ENCODE results near the gene ATP10D. TPM values are rescaled to one million over a fixed set of nuclear protein-coding genes. Genes with fewer than 3 reads are reported as not detected.

The ATP10D gene
- total and polyA plus RNA-seq, 2 donors (not counting 3 experiments of a cell fraction or from before 2014, with no cell fraction given), result 34.1 to 40.2 TPM

DNA sequence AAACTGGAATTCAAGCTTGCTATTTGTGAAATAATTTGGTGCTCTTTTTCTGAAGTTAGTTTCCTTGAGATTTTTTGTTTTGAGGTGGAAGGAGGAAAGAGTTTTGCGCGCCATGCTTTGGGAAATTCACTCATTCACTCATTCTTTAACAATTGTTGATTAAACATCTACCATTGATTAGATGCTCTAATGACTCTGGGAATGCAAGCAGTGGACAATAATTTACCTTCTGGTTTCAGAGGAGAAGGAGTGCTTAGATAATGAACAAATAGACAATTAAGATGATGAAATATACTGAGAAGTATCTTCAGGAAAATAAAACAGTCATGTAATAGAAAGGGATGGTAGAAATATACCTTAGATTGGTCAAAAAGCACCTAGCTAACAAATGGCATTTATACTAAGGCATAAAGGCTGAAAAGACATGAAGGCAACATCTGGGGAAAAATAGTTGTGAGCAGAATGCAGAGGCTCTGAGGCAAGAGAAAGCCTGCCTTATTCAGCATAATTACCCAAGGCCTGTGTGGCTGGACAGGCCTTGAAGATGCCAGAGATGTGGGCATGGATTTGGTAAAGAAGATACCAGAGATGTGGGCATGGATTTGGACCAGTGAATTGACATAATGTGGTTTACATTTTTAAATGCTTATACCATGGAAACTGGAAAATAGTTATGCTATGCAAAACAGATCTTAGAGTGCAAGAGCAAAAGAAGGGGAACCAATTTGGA is 18.9 kb upstream of the ATP10D start:
- FAIRE-seq, result no peak
- dilution Hi-C loops (cut with MboI; ENCODE audit: extremely low pct_ligation_motif_present, low sequenced_read_pairs) (no loop called here), intact Hi-C loops (cut with micrococcal nuclease) (loop anchor here (10.0 kb wide), 1 partner anchor 449 kb away; the partner anchor contains the start of gene NFXL1)
- Histone ChIP-seq H3K36me3 (ENCODE audit: control insufficient read depth in 2 of 2, extremely low read depth in 1 of 2, insufficient read depth in 2 of 2, low read length in 2 of 2) (no peaks in the 10 kb centered on the region), H3K4me3 (replicated peaks in 1 of 3; ENCODE audit: insufficient read depth in 1 of 3, low read depth in 1 of 3, low read length in 3 of 3) (no peak overlapping the region), H3K27me3 (ENCODE audit: control insufficient read depth in 2 of 2, insufficient read depth in 2 of 2, low read length in 2 of 2) (no peaks in the 10 kb centered on the region), H2AFZ (ENCODE audit: low read depth, low read length) (no peak overlapping the region), H3K9ac (replicated peaks; ENCODE audit: extremely low read depth, insufficient read depth, low read length) (no peak overlapping the region), H3K9me3 (replicated peaks; ENCODE audit: control insufficient read depth, insufficient read depth, low read length) (no peaks in the 10 kb centered on the region), H3K9me1 (replicated peaks; ENCODE audit: control insufficient read depth, extremely low read depth, insufficient read depth, low read length) (no peaks in the 10 kb centered on the region), H3K4me2 (ENCODE audit: insufficient read depth, low read length) (no peak overlapping the region), H3K79me2 (ENCODE audit: control insufficient read depth, insufficient read depth, low read length) (peaks cover 4% of the 10 kb centered on the region), H3K4me1 (ENCODE audit: control insufficient read depth, extremely low read depth, insufficient read depth, low read length) (peaks cover 5% of the 10 kb centered on the region), H4K20me1 (replicated peaks; ENCODE audit: control insufficient read depth, extremely low read depth, insufficient read depth, low read length) (no peaks in the 10 kb centered on the region), H3K27ac (ENCODE audit: insufficient read depth, low read depth, low read length) (no peak overlapping the region)
- ChIA-PET CTCF (interaction anchor here (1.4 to 1.9 kb wide), 2 partner anchors 10 to 17 kb away, joined by 3 to 5 read pairs; no protein-coding TSS in a partner anchor), POLR2A (no interaction called here)
- no peak for DNase-seq (ENCODE audit: low read depth, low spot score)
- no TSS peak for BruUV-seq (replicated peaks)
- TF ChIP-seq, protein P1, sequence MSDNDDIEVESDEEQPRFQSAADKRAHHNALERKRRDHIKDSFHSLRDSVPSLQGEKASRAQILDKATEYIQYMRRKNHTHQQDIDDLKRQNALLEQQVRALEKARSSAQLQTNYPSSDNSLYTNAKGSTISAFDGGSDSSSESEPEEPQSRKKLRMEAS (IDR thresholded peaks at IDR 0.05; ENCODE audit: insufficient read depth, insufficient read length), result no peak

DNA sequence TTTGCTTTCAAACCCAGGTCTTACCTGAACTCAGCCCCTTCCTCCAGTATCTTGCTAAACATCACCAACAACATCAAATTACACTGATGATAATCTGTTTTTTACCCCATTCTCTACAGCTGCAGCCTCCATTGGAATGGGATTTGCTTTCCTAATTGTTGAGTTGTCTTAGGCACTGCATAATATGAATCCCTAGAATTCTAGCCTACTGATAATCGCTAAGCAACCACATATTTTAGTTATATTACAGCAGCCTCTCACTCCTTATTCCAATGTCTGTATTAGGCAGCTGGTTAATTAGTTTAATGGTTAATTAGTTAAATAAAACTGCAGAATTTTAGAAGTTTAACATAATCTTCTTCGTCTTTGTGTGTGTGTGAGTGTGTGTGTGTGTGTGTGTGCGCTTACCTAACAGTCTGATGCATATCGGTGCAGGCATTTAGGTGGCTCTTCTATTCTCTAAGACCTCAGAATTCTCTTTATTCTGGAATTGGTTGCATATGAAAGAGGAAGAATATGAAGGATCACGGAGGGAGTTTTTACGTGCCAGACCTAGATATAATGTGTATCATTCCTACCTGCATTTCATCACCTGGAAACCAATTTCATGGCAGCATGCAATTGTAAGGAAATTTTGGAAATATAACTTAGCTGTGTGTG is 16.2 kb upstream of the ATP10D start:
- no peak for DNase-seq (ENCODE audit: low read depth, low spot score)
- Histone ChIP-seq H3K36me3 (ENCODE audit: control insufficient read depth in 2 of 2, extremely low read depth in 1 of 2, insufficient read depth in 2 of 2, low read length in 2 of 2) (no peaks in the 10 kb centered on the region), H3K9ac (replicated peaks; ENCODE audit: extremely low read depth, insufficient read depth, low read length) (no peak overlapping the region), H3K79me2 (ENCODE audit: control insufficient read depth, insufficient read depth, low read length) (no peaks in the 10 kb centered on the region), H3K9me3 (replicated peaks; ENCODE audit: control insufficient read depth, insufficient read depth, low read length) (no peaks in the 10 kb centered on the region), H2AFZ (ENCODE audit: low read depth, low read length) (no peak overlapping the region), H3K4me1 (ENCODE audit: control insufficient read depth, extremely low read depth, insufficient read depth, low read length) (no peaks in the 10 kb centered on the region), H3K9me1 (replicated peaks; ENCODE audit: control insufficient read depth, extremely low read depth, insufficient read depth, low read length) (no peaks in the 10 kb centered on the region), H3K27ac (ENCODE audit: insufficient read depth, low read depth, low read length) (no peak overlapping the region), H4K20me1 (replicated peaks; ENCODE audit: control insufficient read depth, extremely low read depth, insufficient read depth, low read length) (no peaks in the 10 kb centered on the region), H3K27me3 (ENCODE audit: control insufficient read depth in 2 of 2, insufficient read depth in 2 of 2, low read length in 2 of 2) (no peaks in the 10 kb centered on the region), H3K4me3 (replicated peaks in 1 of 3; ENCODE audit: insufficient read depth in 1 of 3, low read depth in 1 of 3, low read length in 3 of 3) (no peak overlapping the region), H3K4me2 (ENCODE audit: insufficient read depth, low read length) (no peak overlapping the region)
- ChIA-PET POLR2A (no interaction called here), CTCF (interaction anchor here (0.7 kb wide), 1 partner anchor 47 kb away, joined by 3 read pairs; no protein-coding TSS in a partner anchor)
- TF ChIP-seq FOS (IDR thresholded peaks at IDR 0.05; ENCODE audit: borderline replicate concordance, insufficient read depth, low read length), result no peak
- TF ChIP-seq, protein P1 (IDR thresholded peaks at IDR 0.05; ENCODE audit: insufficient read depth, insufficient read length), result no peak
- TF ChIP-seq GATA2 (IDR thresholded peaks at IDR 0.05; ENCODE audit: insufficient read depth, insufficient read length, low read depth, low read length), result no peak
- TF ChIP-seq POLR2AphosphoS5 (IDR thresholded peaks at IDR 0.05; ENCODE audit: insufficient read depth, low read depth, low read length), result no peak
- TF ChIP-seq JUN (IDR thresholded peaks at IDR 0.05; ENCODE audit: borderline replicate concordance, insufficient read depth, insufficient read length, low read depth), result no peak
- TF ChIP-seq POLR2A (IDR thresholded peaks at IDR 0.05; ENCODE audit: low read depth, low read length), result no peak
- TF ChIP-seq, protein P2, sequence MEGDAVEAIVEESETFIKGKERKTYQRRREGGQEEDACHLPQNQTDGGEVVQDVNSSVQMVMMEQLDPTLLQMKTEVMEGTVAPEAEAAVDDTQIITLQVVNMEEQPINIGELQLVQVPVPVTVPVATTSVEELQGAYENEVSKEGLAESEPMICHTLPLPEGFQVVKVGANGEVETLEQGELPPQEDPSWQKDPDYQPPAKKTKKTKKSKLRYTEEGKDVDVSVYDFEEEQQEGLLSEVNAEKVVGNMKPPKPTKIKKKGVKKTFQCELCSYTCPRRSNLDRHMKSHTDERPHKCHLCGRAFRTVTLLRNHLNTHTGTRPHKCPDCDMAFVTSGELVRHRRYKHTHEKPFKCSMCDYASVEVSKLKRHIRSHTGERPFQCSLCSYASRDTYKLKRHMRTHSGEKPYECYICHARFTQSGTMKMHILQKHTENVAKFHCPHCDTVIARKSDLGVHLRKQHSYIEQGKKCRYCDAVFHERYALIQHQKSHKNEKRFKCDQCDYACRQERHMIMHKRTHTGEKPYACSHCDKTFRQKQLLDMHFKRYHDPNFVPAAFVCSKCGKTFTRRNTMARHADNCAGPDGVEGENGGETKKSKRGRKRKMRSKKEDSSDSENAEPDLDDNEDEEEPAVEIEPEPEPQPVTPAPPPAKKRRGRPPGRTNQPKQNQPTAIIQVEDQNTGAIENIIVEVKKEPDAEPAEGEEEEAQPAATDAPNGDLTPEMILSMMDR (IDR thresholded peaks at IDR 0.05; ENCODE audit: extremely low read depth in 1 of 2, insufficient read depth in 1 of 2, low read depth in 1 of 2, low read length in 2 of 2), result no peak
- TF ChIP-seq MYC (IDR thresholded peaks at IDR 0.05; ENCODE audit: low read depth, low read length), result no peak
- TF ChIP-seq EZH2 (IDR thresholded peaks at IDR 0.05; ENCODE audit: borderline replicate concordance, low read depth, low read length, severe bottlenecking), result no peak
- intact Hi-C loops (cut with micrococcal nuclease) (loop anchor here (10.0 kb wide), 1 partner anchor 446 kb away; the partner anchor contains the start of gene NFXL1), dilution Hi-C loops (cut with MboI; ENCODE audit: extremely low pct_ligation_motif_present, low sequenced_read_pairs) (no loop called here)
- no TSS peak for BruUV-seq (replicated peaks)
- FAIRE-seq, result no peak
